ENCODE results near the gene GFI1.

Gene GFI1

DNA sequence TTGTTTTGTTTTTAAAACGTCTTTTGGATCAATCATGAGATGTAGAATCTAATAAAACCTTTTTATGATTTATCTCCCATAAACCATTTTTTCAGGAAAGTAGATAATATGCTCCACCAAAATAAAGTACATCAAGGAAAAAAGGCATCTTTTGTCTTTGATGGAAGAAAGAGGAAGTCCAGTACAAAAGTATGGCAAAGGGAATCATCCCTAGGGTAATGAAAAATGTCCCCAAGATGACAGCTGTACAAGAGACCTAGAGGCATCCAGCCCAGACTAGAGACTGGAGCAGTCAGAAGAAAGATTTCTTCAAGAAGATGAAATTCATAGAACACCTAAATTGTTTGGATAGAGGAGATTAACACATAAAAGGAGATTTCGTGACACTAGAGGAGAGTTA, 32.3 kb upstream of the GFI1 start:
- H4K5ac ChIP-seq (ENCODE audit: low read length), result no peak overlapping the region
- DNase-seq, result no peak
- H3K79me1 ChIP-seq (ENCODE audit: low read length), result no peaks in the 10 kb centered on the region
- H3K4me1 ChIP-seq (ENCODE audit: control insufficient read depth, low read depth, low read length), result no peaks in the 10 kb centered on the region
- no peak overlapping the region for H3K27ac ChIP-seq (ENCODE audit: low read depth, low read length)
- no peak overlapping the region for H3K4me2 ChIP-seq (ENCODE audit: low read length)
- no peaks in the 10 kb centered on the region for H3K36me3 ChIP-seq (ENCODE audit: control insufficient read depth, insufficient read depth, low read length)
- no peak overlapping the region for H3K4me3 ChIP-seq (ENCODE audit: low read length)
- H3K23ac ChIP-seq (ENCODE audit: low read length), result no peak overlapping the region
- H2AK5ac ChIP-seq (ENCODE audit: low read length), result no peak overlapping the region
- no peak overlapping the region for H2BK120ac ChIP-seq (ENCODE audit: low read depth, low read length)
- no peak overlapping the region for H4K8ac ChIP-seq (ENCODE audit: low read depth, low read length)
- H3K9ac ChIP-seq (ENCODE audit: low read length), result no peak overlapping the region
- H3K27me3 ChIP-seq (ENCODE audit: insufficient read depth, low read length, poor library complexity), result no peaks in the 10 kb centered on the region
- H2BK5ac ChIP-seq (ENCODE audit: low read length), result no peak overlapping the region
- H3K4ac ChIP-seq (ENCODE audit: low read depth, low read length), result no peak overlapping the region
- WGBS (ENCODE audit: extremely low coverage, insufficient coverage, low lambda C conversion rate), result no CpG with 5 or more reads among the region's 2 CpGs
- H3K18ac ChIP-seq (ENCODE audit: low read length), result no peak overlapping the region
- H3K56ac ChIP-seq (ENCODE audit: low read length), result no peak overlapping the region
- no peak overlapping the region for H2BK15ac ChIP-seq (replicated peaks; ENCODE audit: low read depth)
- no peaks in the 10 kb centered on the region for H3K79me2 ChIP-seq (ENCODE audit: control insufficient read depth, insufficient read depth, low read length)

DNA sequence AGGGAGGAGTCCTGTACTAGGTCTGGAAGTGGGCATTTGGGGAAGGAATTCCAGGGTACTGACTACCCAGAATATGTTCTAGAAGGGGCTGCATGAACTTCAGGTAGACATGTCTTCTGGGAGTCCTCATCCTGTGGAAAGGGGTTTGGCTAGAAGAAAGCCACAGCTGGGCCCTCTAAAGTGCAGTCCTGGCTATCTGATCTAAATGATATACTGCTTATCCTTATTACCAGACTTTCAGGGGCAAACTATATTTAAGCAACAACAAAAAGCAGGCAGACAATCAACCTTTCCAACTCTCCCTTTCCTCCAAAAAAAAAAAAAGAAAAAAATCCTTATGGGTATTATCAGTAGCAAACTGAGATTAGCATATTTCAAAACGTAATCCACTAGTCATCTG, 29.8 kb upstream of the GFI1 start:
- H3K79me1 ChIP-seq (ENCODE audit: low read length), result no peaks in the 10 kb centered on the region
- no CpG with 5 or more reads among the region's 1 CpG for WGBS (ENCODE audit: extremely low coverage, insufficient coverage, low lambda C conversion rate)
- no peak overlapping the region for H2BK15ac ChIP-seq (replicated peaks; ENCODE audit: low read depth)
- H2BK120ac ChIP-seq (ENCODE audit: low read depth, low read length), result no peak overlapping the region
- H3K18ac ChIP-seq (ENCODE audit: low read length), result no peak overlapping the region
- H3K4me3 ChIP-seq (ENCODE audit: low read length), result no peak overlapping the region
- H3K9ac ChIP-seq (ENCODE audit: low read length), result no peak overlapping the region
- H2BK5ac ChIP-seq (ENCODE audit: low read length), result no peak overlapping the region
- no peak overlapping the region for H3K23ac ChIP-seq (ENCODE audit: low read length)
- H3K4ac ChIP-seq (ENCODE audit: low read depth, low read length), result no peak overlapping the region
- H3K79me2 ChIP-seq (ENCODE audit: control insufficient read depth, insufficient read depth, low read length), result no peaks in the 10 kb centered on the region
- no peaks in the 10 kb centered on the region for H3K36me3 ChIP-seq (ENCODE audit: control insufficient read depth, insufficient read depth, low read length)
- no peaks in the 10 kb centered on the region for H3K27me3 ChIP-seq (ENCODE audit: insufficient read depth, low read length, poor library complexity)
- H3K4me1 ChIP-seq (ENCODE audit: control insufficient read depth, low read depth, low read length), result no peaks in the 10 kb centered on the region
- H4K5ac ChIP-seq (ENCODE audit: low read length), result no peak overlapping the region
- no peak overlapping the region for H3K27ac ChIP-seq (ENCODE audit: low read depth, low read length)
- no peak overlapping the region for H3K56ac ChIP-seq (ENCODE audit: low read length)
- H3K4me2 ChIP-seq (ENCODE audit: low read length), result no peak overlapping the region
- H4K8ac ChIP-seq (ENCODE audit: low read depth, low read length), result no peak overlapping the region
- no peak overlapping the region for H2AK5ac ChIP-seq (ENCODE audit: low read length)
- no peak for DNase-seq

DNA sequence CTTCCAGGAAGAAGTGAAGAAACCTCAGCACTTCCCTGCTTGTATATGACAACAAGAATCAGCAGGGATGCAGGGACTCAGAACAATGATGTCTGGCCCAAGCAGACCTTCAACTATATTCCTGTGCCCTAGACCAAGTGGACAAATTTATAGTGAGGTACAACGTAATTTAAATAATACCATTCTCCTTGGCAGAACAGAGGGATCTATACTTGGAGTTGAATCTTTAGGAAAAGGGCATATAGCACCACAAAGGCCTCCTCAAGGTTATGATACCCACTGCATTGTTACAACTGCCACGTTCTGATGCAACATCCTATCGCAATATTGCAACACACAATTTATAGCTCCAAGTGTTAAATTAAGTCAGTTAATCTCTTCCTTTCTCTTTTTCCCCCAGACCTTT, 29.1 kb upstream of the GFI1 start:
- Histone ChIP-seq H2BK120ac (ENCODE audit: low read depth, low read length) (no peak overlapping the region), H3K79me2 (ENCODE audit: control insufficient read depth, insufficient read depth, low read length) (no peaks in the 10 kb centered on the region), H4K5ac (ENCODE audit: low read length) (no peak overlapping the region), H3K79me1 (ENCODE audit: low read length) (no peaks in the 10 kb centered on the region), H2AK5ac (ENCODE audit: low read length) (no peak overlapping the region), H3K4me2 (ENCODE audit: low read length) (no peak overlapping the region), H2BK5ac (ENCODE audit: low read length) (no peak overlapping the region), H3K4me1 (ENCODE audit: control insufficient read depth, low read depth, low read length) (no peaks in the 10 kb centered on the region), H3K9ac (ENCODE audit: low read length) (no peak overlapping the region), H3K27me3 (ENCODE audit: insufficient read depth, low read length, poor library complexity) (no peaks in the 10 kb centered on the region), H2BK15ac (replicated peaks; ENCODE audit: low read depth) (no peak overlapping the region), H3K4ac (ENCODE audit: low read depth, low read length) (no peak overlapping the region), H3K18ac (ENCODE audit: low read length) (no peak overlapping the region), H3K56ac (ENCODE audit: low read length) (no peak overlapping the region), H4K8ac (ENCODE audit: low read depth, low read length) (no peak overlapping the region), H3K36me3 (ENCODE audit: control insufficient read depth, insufficient read depth, low read length) (no peaks in the 10 kb centered on the region), H3K27ac (ENCODE audit: low read depth, low read length) (no peak overlapping the region), H3K23ac (ENCODE audit: low read length) (no peak overlapping the region), H3K4me3 (ENCODE audit: low read length) (no peak overlapping the region)
- no peak for DNase-seq
- no CpG with 5 or more reads among the region's 3 CpGs for WGBS (ENCODE audit: extremely low coverage, insufficient coverage, low lambda C conversion rate)

DNA sequence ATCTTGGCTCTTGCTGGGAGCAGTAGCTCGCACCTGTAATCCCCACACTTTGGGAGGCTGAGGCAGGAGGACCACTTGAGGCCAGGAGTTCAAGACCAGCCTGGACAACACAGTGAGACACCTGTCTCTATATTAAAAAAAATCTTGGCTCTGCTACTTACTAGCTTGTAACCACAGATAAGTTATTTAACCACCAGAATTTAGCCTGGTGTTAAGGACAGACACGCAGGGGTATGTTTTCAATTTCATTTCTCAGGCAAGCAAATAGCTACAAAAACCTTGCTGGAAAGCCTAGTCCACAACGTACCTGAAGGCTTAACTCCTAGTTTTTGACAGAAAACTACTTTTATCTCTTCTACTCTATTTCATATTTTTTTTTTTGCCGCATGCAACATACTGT, 24.8 kb upstream of the GFI1 start:
- no peaks in the 10 kb centered on the region for H3K79me2 ChIP-seq (ENCODE audit: control insufficient read depth, insufficient read depth, low read length)
- no peak overlapping the region for H2BK120ac ChIP-seq (ENCODE audit: low read depth, low read length)
- H3K4me3 ChIP-seq (ENCODE audit: low read length), result no peak overlapping the region
- no peak overlapping the region for H2BK15ac ChIP-seq (replicated peaks; ENCODE audit: low read depth)
- no peak overlapping the region for H3K27ac ChIP-seq (ENCODE audit: low read depth, low read length)
- no peak overlapping the region for H4K8ac ChIP-seq (ENCODE audit: low read depth, low read length)
- H3K4me1 ChIP-seq (ENCODE audit: control insufficient read depth, low read depth, low read length), result no peaks in the 10 kb centered on the region
- no peak overlapping the region for H3K56ac ChIP-seq (ENCODE audit: low read length)
- H3K9ac ChIP-seq (ENCODE audit: low read length), result no peak overlapping the region
- H3K36me3 ChIP-seq (ENCODE audit: control insufficient read depth, insufficient read depth, low read length), result no peaks in the 10 kb centered on the region
- H3K23ac ChIP-seq (ENCODE audit: low read length), result no peak overlapping the region
- H3K18ac ChIP-seq (ENCODE audit: low read length), result no peak overlapping the region
- H3K27me3 ChIP-seq (ENCODE audit: insufficient read depth, low read length, poor library complexity), result no peaks in the 10 kb centered on the region
- no peak overlapping the region for H2AK5ac ChIP-seq (ENCODE audit: low read length)
- no CpG with 5 or more reads among the region's 4 CpGs for WGBS (ENCODE audit: extremely low coverage, insufficient coverage, low lambda C conversion rate)
- H3K4me2 ChIP-seq (ENCODE audit: low read length), result no peak overlapping the region
- H2BK5ac ChIP-seq (ENCODE audit: low read length), result no peak overlapping the region
- no peak overlapping the region for H3K4ac ChIP-seq (ENCODE audit: low read depth, low read length)
- H3K79me1 ChIP-seq (ENCODE audit: low read length), result no peaks in the 10 kb centered on the region
- DNase-seq, result no peak
- no peak overlapping the region for H4K5ac ChIP-seq (ENCODE audit: low read length)

DNA sequence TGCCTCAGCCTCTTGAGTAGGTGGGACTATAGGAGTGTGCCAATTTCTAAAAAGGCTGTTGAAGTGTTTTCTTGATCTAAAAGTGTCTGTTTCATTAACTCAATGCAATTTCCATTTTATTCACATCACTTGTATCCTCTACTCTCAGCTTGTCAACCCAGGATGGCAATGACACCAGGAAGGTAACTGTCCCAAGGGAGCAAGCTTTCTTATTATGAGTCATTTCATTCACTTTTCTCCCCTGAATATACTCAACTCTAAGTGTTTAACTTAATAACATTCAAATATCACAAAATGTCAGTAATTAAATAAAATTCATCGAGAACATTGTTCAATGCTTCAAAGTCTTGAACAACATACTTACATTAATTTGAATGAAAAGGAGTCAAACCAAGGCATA, 22.9 kb upstream of the GFI1 start:
- Histone ChIP-seq H3K4ac (ENCODE audit: low read depth, low read length) (no peak overlapping the region), H4K5ac (ENCODE audit: low read length) (no peak overlapping the region), H3K27ac (ENCODE audit: low read depth, low read length) (no peak overlapping the region), H3K23ac (ENCODE audit: low read length) (no peak overlapping the region), H2BK5ac (ENCODE audit: low read length) (no peak overlapping the region), H2BK120ac (ENCODE audit: low read depth, low read length) (no peak overlapping the region), H3K18ac (ENCODE audit: low read length) (no peak overlapping the region), H4K8ac (ENCODE audit: low read depth, low read length) (no peak overlapping the region), H3K4me2 (ENCODE audit: low read length) (no peak overlapping the region), H3K79me2 (ENCODE audit: control insufficient read depth, insufficient read depth, low read length) (no peaks in the 10 kb centered on the region), H3K36me3 (ENCODE audit: control insufficient read depth, insufficient read depth, low read length) (no peaks in the 10 kb centered on the region), H3K4me3 (ENCODE audit: low read length) (no peak overlapping the region), H3K27me3 (ENCODE audit: insufficient read depth, low read length, poor library complexity) (no peaks in the 10 kb centered on the region), H3K9ac (ENCODE audit: low read length) (no peak overlapping the region), H3K4me1 (ENCODE audit: control insufficient read depth, low read depth, low read length) (no peaks in the 10 kb centered on the region), H3K56ac (ENCODE audit: low read length) (no peak overlapping the region), H3K79me1 (ENCODE audit: low read length) (no peaks in the 10 kb centered on the region), H2BK15ac (replicated peaks; ENCODE audit: low read depth) (no peak overlapping the region), H2AK5ac (ENCODE audit: low read length) (no peak overlapping the region)
- WGBS (ENCODE audit: extremely low coverage, insufficient coverage, low lambda C conversion rate), result 100% methylated on average over 1 of the region's 1 CpG
- DNase-seq, result no peak

DNA sequence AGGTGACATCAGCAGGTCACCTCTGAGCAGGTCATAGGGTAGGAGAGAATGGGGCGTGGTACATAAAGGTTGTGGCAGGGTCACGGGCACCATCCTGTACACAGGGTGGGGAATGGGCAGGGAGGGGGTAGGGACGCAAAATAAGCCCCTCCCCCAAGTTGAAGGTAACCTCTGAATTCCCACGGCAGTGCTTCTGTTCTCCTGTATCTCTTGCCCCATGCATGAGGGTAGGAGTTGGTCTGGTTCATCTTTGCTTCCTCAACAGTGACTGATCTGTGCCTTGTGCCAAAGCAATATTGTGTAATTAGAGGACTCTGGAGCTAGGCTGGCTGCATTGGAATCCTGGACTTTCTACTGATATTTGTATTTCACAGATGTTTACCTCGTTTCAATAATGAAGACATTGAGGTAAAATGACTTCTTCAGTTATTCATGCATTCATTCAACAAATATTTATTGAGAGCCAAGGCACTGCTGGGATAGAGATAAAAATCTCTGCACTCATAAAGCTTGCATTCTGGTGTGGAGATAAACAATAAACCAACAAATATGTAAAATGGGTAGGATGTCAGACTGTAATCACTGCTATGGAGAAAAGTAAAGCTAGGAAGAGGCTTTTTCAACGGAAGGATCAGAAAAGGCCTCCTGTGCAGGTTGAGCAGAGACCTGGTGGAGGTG, 18.4 kb upstream of the GFI1 start:
- no peak overlapping the region for H3K4me2 ChIP-seq (ENCODE audit: low read length)

More for the DNA sequence above, 18.4 kb upstream of the GFI1 start:
- H2BK15ac ChIP-seq (replicated peaks; ENCODE audit: low read depth), result no peak overlapping the region
- no peaks in the 10 kb centered on the region for H3K36me3 ChIP-seq (ENCODE audit: control insufficient read depth, insufficient read depth, low read length)
- H3K4me3 ChIP-seq (ENCODE audit: low read length), result no peak overlapping the region
- no peaks in the 10 kb centered on the region for H3K4me1 ChIP-seq (ENCODE audit: control insufficient read depth, low read depth, low read length)
- no peak overlapping the region for H4K8ac ChIP-seq (ENCODE audit: low read depth, low read length)
- no peaks in the 10 kb centered on the region for H3K79me2 ChIP-seq (ENCODE audit: control insufficient read depth, insufficient read depth, low read length)
- WGBS (ENCODE audit: extremely low coverage, insufficient coverage, low lambda C conversion rate), result no CpG with 5 or more reads among the region's 6 CpGs
- H3K23ac ChIP-seq (ENCODE audit: low read length), result no peak overlapping the region
- H2AK5ac ChIP-seq (ENCODE audit: low read length), result no peak overlapping the region
- H3K27ac ChIP-seq (ENCODE audit: low read depth, low read length), result no peak overlapping the region
- H3K18ac ChIP-seq (ENCODE audit: low read length), result no peak overlapping the region
- H3K4ac ChIP-seq (ENCODE audit: low read depth, low read length), result no peak overlapping the region
- no peak overlapping the region for H2BK5ac ChIP-seq (ENCODE audit: low read length)
- no peak overlapping the region for H3K9ac ChIP-seq (ENCODE audit: low read length)
- no peaks in the 10 kb centered on the region for H3K79me1 ChIP-seq (ENCODE audit: low read length)
- DNase-seq, result no peak
- no peak overlapping the region for H4K5ac ChIP-seq (ENCODE audit: low read length)
- H3K56ac ChIP-seq (ENCODE audit: low read length), result no peak overlapping the region
- H2BK120ac ChIP-seq (ENCODE audit: low read depth, low read length), result no peak overlapping the region
- H3K27me3 ChIP-seq (ENCODE audit: insufficient read depth, low read length, poor library complexity), result no peaks in the 10 kb centered on the region

Measured in mesendoderm (in vitro differentiated cells).